GM19468 (cell line): ENCODE results near the gene RGS19.

Source experiments
- ATAC-seq: cut with Tn5 transposase; IDR thresholded peaks from one replicate; pipeline ENCODE4 v1.9.1; 2021; ENCODE audit warnings: mild to moderate bottlenecking, moderate library complexity, moderate number of reproducible peaks; ENCODE audit not compliant: unreplicated experiment; ENCODE audit errors: extremely low read depth

Gene RGS19

GRCh38 chr20:64038224-64038564 lies 41.1 kb downstream of the RGS19 start:
- ATAC-seq = no peak

DNA sequence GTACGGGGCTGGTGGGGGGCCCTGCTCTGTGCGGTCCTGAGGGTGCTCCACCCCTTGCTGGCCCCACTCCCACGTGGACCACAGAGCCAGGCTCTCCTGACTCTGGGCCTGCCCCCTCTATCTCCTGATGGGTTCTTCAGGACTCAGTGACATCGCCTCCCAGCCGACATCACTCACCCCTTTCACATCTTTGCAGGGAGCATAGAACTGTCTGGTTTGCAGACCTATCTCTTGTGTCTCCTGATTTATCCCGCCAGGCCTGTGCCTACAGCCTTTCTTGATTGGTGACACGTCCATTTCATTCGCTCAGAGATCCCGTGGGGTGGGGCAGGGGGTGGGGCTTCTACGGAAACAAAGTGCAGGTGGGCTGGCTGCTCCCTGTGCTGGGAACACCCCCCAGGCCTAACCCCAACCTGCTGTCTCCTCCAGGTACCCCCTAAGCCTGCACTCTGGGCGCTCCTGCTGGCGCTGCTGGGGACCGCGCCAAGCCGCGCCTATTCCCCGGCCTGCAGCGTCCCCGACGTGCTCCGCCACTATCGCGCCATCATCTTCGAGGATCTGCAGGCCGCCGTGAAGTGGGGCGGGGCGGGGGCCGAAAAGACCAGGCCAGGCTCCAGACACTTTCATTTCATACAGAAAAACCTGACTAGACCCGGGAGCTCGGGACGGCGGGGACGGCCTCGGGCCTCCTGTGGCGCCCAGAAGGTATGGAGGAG lies 41.7 kb downstream of the RGS19 start:
- ATAC-seq = no peak

DNA sequence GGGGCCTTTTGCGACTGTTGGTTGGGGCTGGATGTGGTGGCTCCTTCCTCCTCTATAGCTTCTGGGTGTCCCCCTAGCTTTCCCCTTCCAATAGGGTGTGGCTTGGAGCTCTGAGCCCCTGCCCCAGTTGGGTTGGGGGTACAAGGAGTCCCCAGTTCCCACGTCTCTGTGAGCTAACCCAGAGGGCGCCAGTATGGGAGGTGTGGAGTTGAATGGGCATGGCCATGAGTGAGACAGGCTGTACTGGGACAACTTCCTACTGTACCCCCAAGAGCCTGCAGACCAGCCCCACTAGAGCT lies 42.2 kb downstream of the RGS19 start:
- no peak for ATAC-seq

- ATAC-seq = no peak
These were observed 42.7 kb downstream of the RGS19 start for GRCh38 chr20:64036346-64037198.

GRCh38 chr20:64035933-64036345 lies 43.4 kb downstream of the RGS19 start, which contains the start of gene C20orf204:
Gene C20orf204, plus strand, starts transcription at chr20:64036182. Its CDS starts 142 bp downstream, at chr20:64036324.
- ATAC-seq = no peak

DNA sequence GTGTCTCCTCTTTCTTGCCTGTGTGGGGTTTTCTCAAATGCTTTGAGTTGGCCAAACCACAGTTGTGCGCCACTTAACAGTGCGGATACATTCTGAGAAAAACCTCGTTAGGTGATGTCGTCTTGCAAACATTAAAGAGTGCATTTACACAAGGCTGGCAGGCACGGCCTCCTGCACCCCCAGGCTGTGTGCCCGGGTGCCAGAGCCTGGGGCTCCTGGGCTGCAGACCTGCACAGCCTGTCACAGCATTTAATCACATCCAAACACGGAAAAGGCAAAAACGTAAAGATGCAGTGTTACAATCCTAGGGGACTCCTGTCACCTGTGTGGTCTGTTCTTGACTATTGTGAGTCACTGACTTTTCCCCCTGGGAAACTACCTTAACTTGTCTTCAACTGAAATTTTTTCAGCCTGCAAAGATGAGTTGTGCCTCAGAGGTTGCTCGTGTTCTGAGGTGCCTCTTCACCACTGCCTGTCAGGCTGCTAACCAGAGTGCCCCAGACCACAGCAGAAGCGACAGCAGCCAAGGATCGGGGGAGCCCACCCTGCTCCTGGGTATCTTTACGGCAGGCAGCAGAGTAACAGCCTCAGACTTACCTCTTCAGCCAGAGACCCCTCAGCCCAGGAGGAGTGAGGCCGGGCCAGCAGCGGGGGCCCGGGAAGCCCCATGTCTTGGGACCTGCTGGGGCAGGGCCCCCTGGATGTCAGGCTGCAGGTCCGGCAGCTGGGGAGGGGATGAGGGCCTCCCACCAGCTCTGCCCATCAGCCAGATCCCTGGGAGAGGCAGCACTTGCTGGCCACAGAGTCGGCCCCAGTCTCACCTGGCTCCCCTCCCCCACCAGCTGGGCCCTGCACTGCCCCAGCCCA lies 44.0 kb downstream of the RGS19 start:
- no peak for ATAC-seq

DNA sequence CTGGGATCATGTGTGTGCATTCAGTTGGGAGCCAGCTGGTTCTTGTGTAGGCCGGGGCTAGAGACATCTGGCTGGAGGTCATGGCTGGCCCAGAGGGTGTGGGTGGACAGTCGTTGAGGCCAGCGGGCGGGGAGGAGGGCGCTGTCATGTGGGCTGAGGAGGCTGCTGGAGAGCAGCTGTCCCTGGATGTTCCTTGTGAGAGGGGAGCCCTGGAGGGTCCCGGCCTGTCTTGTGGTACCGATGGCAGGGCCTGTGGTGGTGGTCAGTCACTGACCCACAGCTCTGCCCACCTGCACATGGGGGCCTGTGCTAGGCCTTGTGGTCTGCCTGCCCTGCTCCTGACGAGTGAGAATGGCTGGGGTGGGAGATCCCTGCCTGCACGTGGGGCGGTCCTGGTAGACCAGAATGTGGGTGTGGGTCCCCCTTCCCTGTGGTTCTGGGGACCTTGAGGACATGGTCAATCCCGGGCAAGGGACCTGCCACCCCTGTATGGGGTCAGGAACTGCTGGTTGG lies 45.3 kb downstream of the RGS19 start:
- ATAC-seq = no peak

GRCh38 chr20:64032706-64033624 lies 46.4 kb downstream of the RGS19 start:
- ATAC-seq = no peak

DNA sequence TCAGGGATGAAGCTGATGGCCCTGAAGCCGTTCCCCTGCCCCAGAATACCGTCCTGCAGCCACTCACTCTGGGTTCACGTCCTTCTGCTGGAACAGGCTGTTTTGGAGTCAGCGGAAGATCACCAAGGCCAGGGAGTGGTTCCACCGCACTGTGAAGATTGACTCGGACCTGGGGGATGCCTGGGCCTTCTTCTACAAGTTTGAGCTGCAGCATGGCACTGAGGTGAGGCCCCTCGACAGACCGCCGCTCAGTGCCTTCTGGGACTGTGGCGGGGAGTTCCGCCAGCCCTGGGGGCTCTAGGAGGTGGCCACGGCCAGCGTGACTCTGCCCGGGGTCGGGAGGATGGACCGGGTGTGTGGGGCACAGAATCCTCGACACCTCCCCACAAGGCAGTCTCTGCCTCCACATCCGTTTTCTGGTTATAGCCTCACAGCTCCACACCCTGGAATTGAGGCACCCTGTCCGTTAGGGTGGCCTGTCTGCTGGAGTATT lies 47.5 kb downstream of the RGS19 start:
- no peak for ATAC-seq

GRCh38 chr20:64030371-64031134 lies 48.8 kb downstream of the RGS19 start:
- ATAC-seq = no peak

GRCh38 chr20:64029293-64030117 lies 49.8 kb downstream of the RGS19 start:
- ATAC-seq = no peak

DNA sequence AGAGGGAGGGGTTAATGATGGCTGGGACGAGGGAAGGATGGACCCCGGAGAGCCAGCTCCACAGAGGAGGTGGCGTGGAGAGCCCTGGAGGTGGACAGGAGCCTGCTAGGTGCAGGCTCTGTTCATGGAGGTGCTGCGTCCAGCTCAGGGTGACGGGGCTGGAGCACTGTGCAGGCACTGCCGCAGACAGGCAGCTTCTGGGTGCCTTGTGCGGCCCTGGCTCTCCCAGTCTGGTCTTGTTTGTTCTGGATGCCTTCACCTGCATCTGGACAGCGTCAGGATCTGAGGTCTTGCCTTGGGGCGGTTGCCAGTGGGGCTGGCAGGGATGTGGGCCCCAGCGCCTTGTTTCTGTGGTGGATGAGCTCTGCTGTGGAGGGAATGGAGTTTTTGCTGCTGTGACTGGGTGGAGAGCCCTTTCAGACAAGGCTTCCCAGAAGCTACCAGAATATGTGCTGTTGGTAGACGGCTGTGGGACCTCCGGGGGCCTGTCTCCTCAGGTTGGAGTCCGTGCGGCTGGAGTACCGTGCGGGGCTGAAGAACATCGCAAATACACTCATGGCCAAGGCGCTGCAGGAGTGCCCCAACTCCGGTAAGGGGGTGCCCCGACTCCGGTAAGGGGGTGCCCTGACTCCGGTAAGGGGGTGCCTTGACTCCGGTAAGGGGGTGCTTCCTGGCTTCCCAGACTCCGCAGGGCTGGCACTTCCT lies 51.2 kb downstream of the RGS19 start:
- no peak for ATAC-seq

GRCh38 chr20:64025826-64026412 lies 53.4 kb downstream of the RGS19 start:
- no peak for ATAC-seq

DNA sequence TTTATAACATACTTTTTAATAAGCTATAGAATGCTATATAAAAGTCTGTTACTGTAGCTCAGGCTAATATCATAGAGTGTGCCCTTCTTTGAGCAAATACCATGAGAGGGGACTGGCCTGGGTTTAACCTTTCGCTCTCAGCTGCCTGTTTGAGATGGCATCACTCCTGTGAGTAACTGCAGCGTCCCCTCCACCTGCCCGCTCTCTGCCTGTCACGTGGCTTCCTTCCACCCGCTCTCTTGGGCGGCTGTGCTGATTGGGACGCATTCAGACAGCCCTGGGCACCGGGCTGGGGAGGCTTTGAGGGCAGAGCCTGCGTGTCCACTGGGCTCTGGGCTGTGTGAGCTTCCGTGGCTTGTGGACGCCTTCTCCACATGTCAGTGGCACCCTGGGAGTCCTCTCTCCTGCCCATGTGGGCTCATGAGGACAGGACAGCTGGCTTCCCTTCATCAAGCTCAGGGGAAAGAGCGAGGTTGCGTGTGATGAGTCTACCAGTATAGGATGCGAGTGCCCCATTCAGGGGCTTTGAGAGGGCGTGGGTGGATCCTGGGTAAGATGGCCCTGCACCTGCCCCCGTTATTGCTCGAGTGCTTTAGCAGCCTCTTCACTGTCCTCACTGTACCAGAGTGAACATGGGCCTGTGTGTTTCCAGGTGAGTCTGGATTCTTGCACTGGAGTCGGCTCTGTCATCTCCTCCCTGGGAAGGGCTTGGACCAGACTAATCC lies 54.1 kb downstream of the RGS19 start:
- ATAC-seq = no peak

- no peak for ATAC-seq
These were observed 55.0 kb downstream of the RGS19 start for GRCh38 chr20:64024141-64024990.
